ENCODE data around the gene LIPE. TPM values are rescaled to one million over a fixed set of nuclear protein-coding genes. Genes with fewer than 3 reads are reported as not detected.

The LIPE gene
- total and polyA plus RNA-seq, 2 experiments from 2014 or later, result 0.22 to 0.61 TPM

DNA sequence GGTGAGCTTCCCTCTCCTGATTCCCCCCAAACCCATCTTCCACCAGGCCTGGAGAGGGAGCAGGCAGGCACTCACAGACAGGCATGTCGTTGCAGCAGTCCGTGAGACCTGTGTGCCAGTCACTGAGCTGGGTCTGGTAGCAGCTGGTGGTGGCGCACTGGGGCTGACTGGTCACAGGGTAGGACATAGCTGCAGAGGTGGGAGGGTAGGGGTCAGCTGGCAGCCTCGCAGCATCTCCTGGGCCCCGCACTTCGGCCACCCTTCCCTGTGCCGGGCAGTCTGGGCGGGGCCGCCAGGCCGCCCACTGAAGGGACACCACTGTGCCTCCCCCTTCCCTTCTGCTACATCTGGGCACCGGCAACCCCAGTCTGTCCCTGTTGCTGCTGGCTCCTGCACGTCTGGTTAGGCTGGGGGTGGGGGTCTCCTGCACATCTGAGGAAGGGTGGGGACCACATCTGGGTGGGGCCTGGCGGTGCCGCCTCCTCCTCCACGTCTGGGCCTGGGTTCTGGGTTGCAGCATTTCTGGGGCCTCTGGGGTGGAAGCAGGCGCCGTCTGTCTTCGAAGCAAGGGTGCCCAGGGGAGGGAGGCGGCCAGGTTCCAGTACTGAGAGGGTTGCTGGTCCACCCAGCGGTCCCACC lies 38.2 kb downstream of the LIPE start:
- Histone ChIP-seq H2AFZ (no peak overlapping the region), H3K9me3 (ENCODE audit: low read depth) (no peaks in the 10 kb centered on the region), H3K36me3 (ENCODE audit: low read depth) (no peaks in the 10 kb centered on the region), H4K20me1 (ENCODE audit: insufficient read depth) (no peaks in the 10 kb centered on the region), H3K27ac (no peak overlapping the region), H3K27me3 (replicated peaks; ENCODE audit: insufficient read depth) (no peaks in the 10 kb centered on the region; the same call in 1 of the 2 replicates), H3F3A (ENCODE audit: insufficient read depth) (no peaks in the 10 kb centered on the region), H3K9me2 (ENCODE audit: insufficient read depth) (no peaks in the 10 kb centered on the region), H3K4me2 (ENCODE audit: unreplicated experiment) (no peak overlapping the region), H3K4me3 (no peak overlapping the region), H3K79me2 (ENCODE audit: insufficient read depth) (no peaks in the 10 kb centered on the region), H3K9ac (no peak overlapping the region), H3K4me1 (ENCODE audit: insufficient read depth) (no peaks in the 10 kb centered on the region)
- in situ Hi-C loops (cut with MboI), result no loop called here
- WGBS, 2 experiments (ENCODE audit: low coverage in 1 of 2, low lambda C conversion rate in 2 of 2, missing lambda C conversion rate in 2 of 2), result 35 to 42% methylated on average over 18 of the region's 20 CpGs
- no peak for DNase-seq
- TF ChIP-seq EZH2 (IDR thresholded peaks at IDR 0.05; ENCODE audit: insufficient read depth, poor library complexity, severe bottlenecking) (no peak), EZH2phosphoT487 (IDR thresholded peaks at IDR 0.05; ENCODE audit: insufficient read depth, low read depth) (no peak)

DNA sequence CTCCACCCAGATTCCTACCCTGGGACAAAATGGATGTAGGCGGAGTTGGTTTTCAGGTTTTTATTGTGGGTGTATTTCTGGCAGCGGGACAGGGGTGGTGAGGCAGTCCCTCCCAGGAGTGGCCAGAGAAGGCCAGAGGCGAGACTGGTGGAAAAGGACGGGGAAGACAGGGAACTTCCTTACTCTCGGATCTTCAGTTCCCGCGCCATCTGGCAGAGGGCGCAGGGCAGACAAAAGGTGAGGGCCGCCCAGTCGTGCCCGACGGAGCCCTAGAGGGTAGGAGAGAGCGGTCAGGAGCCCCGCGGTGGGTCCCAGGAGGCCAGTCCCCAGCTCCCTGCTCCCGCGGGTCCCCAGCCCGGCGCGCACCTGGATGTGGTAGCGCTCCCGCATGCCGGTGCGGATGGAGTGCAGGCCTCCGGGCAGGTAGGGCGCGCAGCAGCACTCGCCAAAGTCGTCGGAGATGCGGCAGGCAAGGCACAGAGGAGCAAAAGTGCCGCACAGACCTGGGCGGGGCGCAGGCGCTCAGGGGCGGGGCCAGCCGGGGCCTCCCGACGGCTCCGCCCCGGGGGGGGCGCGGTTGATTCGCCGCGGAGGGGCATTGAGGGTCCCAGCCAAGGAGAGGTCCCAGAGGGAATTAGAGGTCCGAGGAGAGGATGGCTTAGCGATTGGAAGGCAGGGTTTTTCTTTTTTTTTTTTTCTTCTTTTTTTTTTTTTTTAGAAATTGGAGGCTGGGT lies 40.0 kb downstream of the LIPE start:
- TF ChIP-seq EZH2phosphoT487 (IDR thresholded peaks at IDR 0.05; ENCODE audit: insufficient read depth, low read depth), result no peak
- no peak for TF ChIP-seq EZH2 (IDR thresholded peaks at IDR 0.05; ENCODE audit: insufficient read depth, poor library complexity, severe bottlenecking)
- peak; percentile 73 for DNase-seq
- 5% methylated on average over 33 to 47 of the region's 48 CpGs for WGBS, 2 experiments (ENCODE audit: low coverage in 1 of 2, low lambda C conversion rate in 2 of 2, missing lambda C conversion rate in 2 of 2)
- H3K79me2 ChIP-seq (ENCODE audit: insufficient read depth), result no peaks in the 10 kb centered on the region
- no peaks in the 10 kb centered on the region for H3F3A ChIP-seq (ENCODE audit: insufficient read depth)
- H3K4me3 ChIP-seq, result peak overlapping the region; percentile 66
- peaks cover 2% of the 10 kb centered on the region; the same call in 1 of the 2 replicates for H3K27me3 ChIP-seq (replicated peaks; ENCODE audit: insufficient read depth)
- H3K9me2 ChIP-seq (ENCODE audit: insufficient read depth), result no peaks in the 10 kb centered on the region
- in situ Hi-C loops (cut with MboI), result no loop called here
- H4K20me1 ChIP-seq (ENCODE audit: insufficient read depth), result no peaks in the 10 kb centered on the region
- no peaks in the 10 kb centered on the region for H3K9me3 ChIP-seq (ENCODE audit: low read depth)
- H3K27ac ChIP-seq, result no peak overlapping the region
- H3K36me3 ChIP-seq (ENCODE audit: low read depth), result no peaks in the 10 kb centered on the region
- H3K4me2 ChIP-seq (ENCODE audit: unreplicated experiment), result peak overlapping the region; percentile 75
- H3K9ac ChIP-seq, result peak overlapping the region; percentile 44; the same call in 1 of the 2 replicates
- H2AFZ ChIP-seq, result peak overlapping the region; percentile 94
- H3K4me1 ChIP-seq (ENCODE audit: insufficient read depth), result no peaks in the 10 kb centered on the region

DNA sequence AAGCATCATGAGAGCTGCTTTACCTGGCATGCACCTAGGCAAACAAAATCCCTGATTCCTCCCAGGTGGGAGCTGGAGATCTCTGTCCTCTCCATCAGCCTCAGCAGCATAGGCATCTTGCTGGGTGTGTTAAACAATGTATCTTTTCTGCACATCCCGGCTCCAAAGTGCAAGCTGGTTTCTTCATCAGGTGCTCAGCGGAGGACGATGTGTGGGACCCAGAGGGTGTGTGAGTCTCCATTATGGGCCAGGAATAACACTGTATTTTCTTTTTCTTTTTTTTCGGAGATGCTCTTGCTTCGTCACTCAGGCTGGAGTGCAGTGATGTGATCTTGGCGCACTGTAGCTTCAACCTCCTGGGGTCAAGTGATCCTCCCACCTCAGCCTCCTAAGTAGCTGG lies 47.0 kb downstream of the LIPE start:
- H3K9ac ChIP-seq, result no peak overlapping the region
- no peaks in the 10 kb centered on the region for H3K36me3 ChIP-seq (ENCODE audit: low read depth)
- H3K4me1 ChIP-seq (ENCODE audit: insufficient read depth), result no peaks in the 10 kb centered on the region
- H3K79me2 ChIP-seq (ENCODE audit: insufficient read depth), result no peaks in the 10 kb centered on the region
- DNase-seq, result no peak
- H3F3A ChIP-seq (ENCODE audit: insufficient read depth), result no peaks in the 10 kb centered on the region
- no peaks in the 10 kb centered on the region for H3K9me3 ChIP-seq (ENCODE audit: low read depth)
- in situ Hi-C loops (cut with MboI), result no loop called here
- no peaks in the 10 kb centered on the region for H4K20me1 ChIP-seq (ENCODE audit: insufficient read depth)
- H3K27me3 ChIP-seq (replicated peaks; ENCODE audit: insufficient read depth), result peaks cover 3% of the 10 kb centered on the region; the same call in 1 of the 2 replicates
- H3K4me2 ChIP-seq (ENCODE audit: unreplicated experiment), result no peak overlapping the region
- 66 to 68% methylated on average over 6 of the region's 6 CpGs for WGBS, 2 experiments (ENCODE audit: low coverage in 1 of 2, low lambda C conversion rate in 2 of 2, missing lambda C conversion rate in 2 of 2)
- TF ChIP-seq EZH2phosphoT487 (IDR thresholded peaks at IDR 0.05; ENCODE audit: insufficient read depth, low read depth), result no peak
- TF ChIP-seq EZH2 (IDR thresholded peaks at IDR 0.05; ENCODE audit: insufficient read depth, poor library complexity, severe bottlenecking), result no peak
- H3K9me2 ChIP-seq (ENCODE audit: insufficient read depth), result no peaks in the 10 kb centered on the region
- no peak overlapping the region for H2AFZ ChIP-seq
- H3K4me3 ChIP-seq, result no peak overlapping the region
- H3K27ac ChIP-seq, result no peak overlapping the region

DNA sequence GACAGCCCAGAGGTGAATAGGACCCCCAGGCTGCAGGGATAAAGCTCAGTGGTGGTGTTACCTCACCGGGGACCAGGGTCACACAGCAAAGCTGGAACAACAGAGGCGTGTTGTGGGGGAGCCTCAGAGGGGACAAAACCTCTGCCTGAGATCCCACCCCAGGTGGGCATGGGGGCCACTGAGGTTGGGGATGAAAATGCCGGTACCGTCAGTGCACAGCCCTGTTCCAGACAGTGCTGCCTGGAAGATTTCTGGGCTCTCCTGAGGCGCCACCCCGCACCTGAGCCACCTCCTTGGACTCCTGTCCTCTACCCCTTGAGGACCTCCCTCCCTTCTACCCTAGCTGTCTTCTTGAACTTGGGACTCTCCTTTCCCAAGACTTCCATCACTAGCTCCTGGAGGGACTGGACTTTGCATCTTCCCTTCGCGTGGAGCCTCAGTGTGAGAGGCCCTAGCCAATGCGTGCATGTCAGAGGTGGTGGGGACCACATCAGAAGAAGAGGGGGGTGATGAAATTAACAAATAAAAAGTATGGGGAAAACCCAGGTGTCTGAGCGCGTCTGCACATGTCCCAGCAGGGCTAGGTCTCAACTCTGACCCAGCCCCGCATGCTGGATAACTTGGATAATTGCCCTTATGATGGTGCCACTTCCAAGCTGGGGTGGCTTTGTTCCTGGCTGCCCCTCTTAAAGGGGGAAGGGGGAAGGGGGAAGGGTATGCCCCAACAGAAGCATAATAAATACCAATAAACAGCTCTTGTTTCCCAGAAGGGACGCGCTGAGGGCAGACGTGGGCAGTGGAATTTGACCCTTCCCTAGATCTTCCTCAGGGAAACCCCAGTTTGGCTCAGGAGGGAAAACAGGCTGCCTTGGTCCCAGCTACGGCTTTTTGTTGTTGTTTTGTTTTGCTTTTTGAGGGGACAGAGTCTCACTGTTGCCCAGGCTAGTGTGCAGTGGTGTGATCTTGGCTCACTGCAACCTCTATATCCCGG lies 48.7 kb downstream of the LIPE start:
- Histone ChIP-seq H3K9ac (no peak overlapping the region), H4K20me1 (ENCODE audit: insufficient read depth) (no peaks in the 10 kb centered on the region), H3K4me1 (ENCODE audit: insufficient read depth) (no peaks in the 10 kb centered on the region), H3K27me3 (replicated peaks; ENCODE audit: insufficient read depth) (peaks cover 3% of the 10 kb centered on the region; the same call in 1 of the 2 replicates), H3K27ac (no peak overlapping the region), H3K4me3 (no peak overlapping the region), H3K36me3 (ENCODE audit: low read depth) (no peaks in the 10 kb centered on the region), H3F3A (ENCODE audit: insufficient read depth) (no peaks in the 10 kb centered on the region), H3K4me2 (ENCODE audit: unreplicated experiment) (no peak overlapping the region), H2AFZ (no peak overlapping the region), H3K9me2 (ENCODE audit: insufficient read depth) (no peaks in the 10 kb centered on the region), H3K9me3 (ENCODE audit: low read depth) (no peaks in the 10 kb centered on the region), H3K79me2 (ENCODE audit: insufficient read depth) (no peaks in the 10 kb centered on the region)
- in situ Hi-C loops (cut with MboI), result no loop called here
- DNase-seq, result no peak
- TF ChIP-seq EZH2phosphoT487 (IDR thresholded peaks at IDR 0.05; ENCODE audit: insufficient read depth, low read depth), result no peak
- no peak for TF ChIP-seq EZH2 (IDR thresholded peaks at IDR 0.05; ENCODE audit: insufficient read depth, poor library complexity, severe bottlenecking)
- 73 to 76% methylated on average over 17 of the region's 17 CpGs for WGBS, 2 experiments (ENCODE audit: low coverage in 1 of 2, low lambda C conversion rate in 2 of 2, missing lambda C conversion rate in 2 of 2)
